ENCODE data around the gene DPP6.
"Not testable (repeated sequence)": the region's sequence is repeated elsewhere in the genome, so short reads cannot be mapped to it uniquely, and the experiment has no call there.

DPP6 gene

GRCh38 chr7:154631162-154631561, 579.0 kb downstream of the DPP6 start:
- DNase-seq: no peak

GRCh38 chr7:154633641-154634040, 581.4 kb downstream of the DPP6 start:
- no peak for DNase-seq

- DNase-seq: no peak
Observed at GRCh38 chr7:154638286-154638685, 586.1 kb downstream of the DPP6 start.

GRCh38 chr7:154640266-154640865, 588.2 kb downstream of the DPP6 start:
- no peak for DNase-seq

- DNase-seq: no peak
Observed at GRCh38 chr7:154640917-154641316, 588.7 kb downstream of the DPP6 start.

- DNase-seq: no peak
Observed at GRCh38 chr7:154644366-154644765, 592.2 kb downstream of the DPP6 start.

- no peak for DNase-seq
Observed at GRCh38 chr7:154646126-154647013, 594.2 kb downstream of the DPP6 start.

GRCh38 chr7:154647625-154648024, 595.4 kb downstream of the DPP6 start:
- no peak for DNase-seq

- no peak for DNase-seq
Observed at GRCh38 chr7:154649015-154649414, 596.8 kb downstream of the DPP6 start.

GRCh38 chr7:154649434-154649833, 597.2 kb downstream of the DPP6 start:
- DNase-seq: no peak

- no peak for DNase-seq
Observed at GRCh38 chr7:154650275-154650674, 598.1 kb downstream of the DPP6 start.

- no peak for DNase-seq
Observed at GRCh38 chr7:154651501-154651900, 599.3 kb downstream of the DPP6 start.

GRCh38 chr7:154652564-154652963, 600.4 kb downstream of the DPP6 start:
- no peak for DNase-seq

GRCh38 chr7:154653281-154653680, 601.1 kb downstream of the DPP6 start:
- DNase-seq: no peak

- DNase-seq: no peak
Observed at GRCh38 chr7:154656618-154657017, 604.4 kb downstream of the DPP6 start.

GRCh38 chr7:154666768-154667167, 614.6 kb downstream of the DPP6 start:
- DNase-seq: no peak

- DNase-seq: no peak
Observed at GRCh38 chr7:154672659-154673415, 620.6 kb downstream of the DPP6 start.

- DNase-seq: no peak
Observed at GRCh38 chr7:154674191-154674590, 622.0 kb downstream of the DPP6 start.

GRCh38 chr7:154675560-154675959, 623.4 kb downstream of the DPP6 start:
- DNase-seq: no peak

- DNase-seq: not testable (repeated sequence)
Observed at GRCh38 chr7:154676033-154676421, 623.8 kb downstream of the DPP6 start.

- peak; percentile 25 for DNase-seq
Observed at GRCh38 chr7:154676422-154677073, 624.4 kb downstream of the DPP6 start.

- DNase-seq: no peak
Observed at GRCh38 chr7:154677454-154677853, 625.3 kb downstream of the DPP6 start.

- DNase-seq: not testable (repeated sequence)
Observed at GRCh38 chr7:154678001-154678550, 625.9 kb downstream of the DPP6 start.
